Naive thymus-derived CD8-positive, alpha-beta T cell (primary cell): ENCODE results near the gene CBY2. TPM values are rescaled to one million over a fixed set of nuclear protein-coding genes. Genes with fewer than 3 reads are reported as not detected.
A peak's percentile ranks its signal among the peaks of the same experiment; 100 is the strongest.
"Not testable (repeated sequence)": the region's sequence is repeated elsewhere in the genome, so short reads cannot be mapped to it uniquely, and the experiment has no call there.

Source experiments
- ATAC-seq, 2 donors: fragments of 150-1000 bp; cut with Tn5 transposase in 1 of 2; sonication (Bioruptor Pico), chemical (Tn5 transposase) in 1 of 2; 1 replicate in 1 of 2; 2 replicates in 1 of 2; pipeline ENCODE4 v1.10.0; 2021; ENCODE audit warnings: mild to moderate bottlenecking in 2 of 2, moderate library complexity in 2 of 2
- POLR2A ChIA-PET: fragments of 350-600 bp; sonication (Branson Sonifier 250); formaldehyde crosslinking; loops from one replicate; lab custom pipeline; 2021; ENCODE audit warnings: antibody characterized with exemption; lab: Charles Lee
- DNase-seq, 10 donors: peaks; one replicate each; pipeline versions ENCODE4 v3.0.0 to v3.0.0-alpha.2; 2020 to 2022
- H3K27ac Mint-ChIP-seq, 10 donors: one replicate each; pipeline ENCODE4 v1.8.0; 2020 to 2022; ENCODE audit warnings: mild to moderate bottlenecking in 10 of 10, mixed read lengths in 10 of 10, moderate library complexity in 4 of 10, inconsistent platforms in 1 of 10
- H3K27me3 Mint-ChIP-seq, 5 donors: one replicate each; pipeline ENCODE4 v1.8.0; 2021 to 2022; ENCODE audit warnings: mixed read lengths in 5 of 5
- H3K36me3 Mint-ChIP-seq, 3 donors: one replicate each; pipeline ENCODE4 v1.8.0; 2020 to 2022; ENCODE audit warnings: mixed read lengths in 3 of 3, mild to moderate bottlenecking in 2 of 3, inconsistent platforms in 1 of 3
- H3K4me1 Mint-ChIP-seq, 4 donors: one replicate each; pipeline ENCODE4 v1.8.0; 2021 to 2022; ENCODE audit warnings: mixed read lengths in 4 of 4
- H3K4me3 Mint-ChIP-seq, 10 donors: one replicate each; pipeline ENCODE4 v1.8.0; 2020 to 2022; ENCODE audit warnings: mild to moderate bottlenecking in 10 of 10, mixed read lengths in 10 of 10, moderate library complexity in 6 of 10, inconsistent platforms in 1 of 10
- H3K9me3 Mint-ChIP-seq, 9 donors: one replicate each; pipeline ENCODE4 v1.8.0; 2020 to 2022; ENCODE audit warnings: mixed read lengths in 9 of 9, mild to moderate bottlenecking in 3 of 9, inconsistent platforms in 1 of 9, moderate library complexity in 1 of 9
- polyA plus RNA-seq, 3 donors: library from polyadenylated mRNA; unstranded; fragments of 300-500 nt; fragmentation: Illumina TruSeq; gene quantifications; one replicate each; pipeline ENCODE4 v1.2.3, GENCODE V29; 2021
- total RNA-seq, 8 experiments: library from RNA in 2 of 8; stranded (reverse) in 2 of 8; gene quantifications; one replicate each; pipeline ENCODE4 v1.2.3 and lab custom pipeline; 2021 to 2026

Gene CBY2, protein sequence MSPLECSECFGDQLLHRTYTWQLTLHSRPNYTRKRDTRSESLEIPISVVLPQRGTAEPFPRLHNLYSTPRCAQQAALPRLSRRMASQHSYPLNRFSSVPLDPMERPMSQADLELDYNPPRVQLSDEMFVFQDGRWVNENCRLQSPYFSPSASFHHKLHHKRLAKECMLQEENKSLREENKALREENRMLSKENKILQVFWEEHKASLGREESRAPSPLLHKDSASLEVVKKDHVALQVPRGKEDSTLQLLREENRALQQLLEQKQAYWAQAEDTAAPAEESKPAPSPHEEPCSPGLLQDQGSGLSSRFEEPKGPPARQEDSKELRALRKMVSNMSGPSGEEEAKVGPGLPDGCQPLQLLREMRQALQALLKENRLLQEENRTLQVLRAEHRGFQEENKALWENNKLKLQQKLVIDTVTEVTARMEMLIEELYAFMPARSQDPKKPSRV
- total RNA-seq (not detected), polyA plus RNA-seq (not detected), total RNA-seq (lab: John Stamatoyannopoulos, UW) (0 to 0.21 (median 0) reads per million in 6 experiments)

DNA sequence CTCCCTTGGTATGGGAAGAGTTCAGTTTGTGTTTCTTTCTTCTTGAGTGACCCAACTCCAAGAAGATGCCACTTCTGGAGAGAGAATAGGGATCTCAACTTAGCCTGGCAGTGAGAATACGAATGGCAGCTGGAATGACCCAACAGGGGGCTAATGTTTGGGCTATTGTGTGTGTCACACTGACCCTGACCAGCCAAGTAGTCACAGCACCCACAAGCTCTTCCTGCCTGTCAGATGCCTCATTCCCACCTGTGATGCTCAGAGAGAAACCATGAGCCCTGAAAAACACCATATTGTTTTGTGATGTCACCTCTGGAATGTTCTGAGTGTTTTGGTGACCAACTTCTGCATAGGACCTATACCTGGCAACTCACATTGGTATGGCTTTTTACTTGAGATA, at the start of gene CBY2:
CBY2 (plus strand) TSS at position 233 of the 400 bp plus-strand sequence; CDS start at position 304, 71 bp downstream.
- no peak for ATAC-seq
- Mint-ChIP-seq H3K4me3 (no peak within 1 kb of the TSS), H3K9me3 (no peaks in the 10 kb centered on the region), H3K27me3 (peaks cover 0 to 16% (median 5%) of the 10 kb centered on the region in 5 donors), H3K27ac (no peak within 1 kb of the TSS), H3K36me3 (no peaks in the 10 kb centered on the region), H3K4me1 (no peaks in the 10 kb centered on the region)
- POLR2A ChIA-PET, result no interaction called here
- DNase-seq, result no peak

DNA sequence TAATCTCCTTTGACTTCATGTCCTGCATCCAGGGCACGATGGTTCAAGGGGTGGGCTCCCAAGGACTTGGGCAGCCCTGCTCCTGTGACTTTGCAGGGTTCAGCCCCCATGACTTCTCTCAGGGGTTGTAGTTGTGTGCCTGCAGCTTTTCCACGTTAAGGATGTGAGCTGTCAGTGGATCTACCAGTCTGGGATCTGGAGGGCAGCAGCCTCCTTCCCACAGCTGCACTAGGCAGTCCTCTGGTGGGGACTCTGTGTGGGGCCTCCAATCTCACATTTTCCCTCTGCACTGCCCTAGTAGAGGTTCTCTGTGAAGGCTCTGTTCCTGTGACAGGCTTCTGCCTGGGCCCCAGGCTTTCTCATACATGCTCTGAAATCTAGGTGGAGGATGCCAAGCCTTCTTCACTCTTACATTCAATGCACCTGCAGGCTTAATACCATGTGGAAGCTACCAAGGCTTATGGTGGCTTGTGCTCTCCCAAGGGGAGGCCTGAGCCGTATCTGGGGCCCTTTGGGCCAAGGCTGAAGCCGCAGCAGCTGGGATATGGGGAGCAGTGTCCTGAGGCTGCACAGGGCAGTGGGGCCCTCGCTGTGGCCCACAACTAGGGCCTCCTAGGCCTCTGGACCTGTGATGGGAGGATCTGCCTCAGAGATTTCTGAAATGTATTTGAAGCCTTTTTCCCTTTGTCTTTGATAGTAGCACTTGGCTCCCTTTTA, 47.3 kb upstream of the CBY2 start:
- Mint-ChIP-seq H3K9me3 (peaks cover 0 to 5% (median 0%) of the 10 kb centered on the region in 9 donors), H3K36me3 (no peaks in the 10 kb centered on the region), H3K27ac (no peak overlapping the region), H3K4me3 (no peak overlapping the region), H3K27me3 (no peaks in the 10 kb centered on the region), H3K4me1 (no peaks in the 10 kb centered on the region)
- POLR2A ChIA-PET, result no interaction called here
- no peak for ATAC-seq
- DNase-seq, result no peak

DNA sequence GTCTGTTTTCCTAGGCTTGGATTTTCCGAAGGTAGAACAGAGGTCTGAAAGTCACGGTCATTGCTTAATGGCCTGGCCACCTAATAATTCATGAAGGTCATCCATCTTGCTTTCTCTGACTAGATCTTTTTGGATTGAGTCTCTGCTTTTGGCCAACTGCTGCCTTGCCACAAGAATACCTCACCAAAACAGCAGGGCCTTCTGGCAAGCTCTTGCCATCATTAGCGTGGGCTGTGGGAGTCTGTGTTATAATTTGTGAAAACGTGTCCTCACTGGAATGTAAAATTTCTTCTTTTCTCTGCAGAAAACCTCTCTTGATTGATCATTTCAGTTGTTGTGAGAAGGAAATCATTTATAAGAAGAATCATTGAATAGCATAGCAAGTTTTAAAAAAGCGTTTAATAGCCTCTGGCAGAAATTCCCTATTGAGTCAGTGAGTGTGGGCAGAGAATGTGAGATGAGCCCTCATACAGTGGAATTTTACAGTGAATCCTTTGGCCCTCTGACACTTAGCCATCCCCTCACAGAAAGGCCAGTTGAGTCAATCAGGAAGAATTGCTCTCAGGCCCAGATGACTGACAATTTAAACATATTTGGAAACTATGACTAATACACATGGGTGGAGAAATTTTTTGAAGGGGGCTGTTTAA, 43.4 kb upstream of the CBY2 start:
- POLR2A ChIA-PET, result no interaction called here
- DNase-seq (no peak), ATAC-seq (no peak)
- Mint-ChIP-seq H3K27me3 (no peaks in the 10 kb centered on the region), H3K36me3 (peaks cover 0 to 6% (median 0%) of the 10 kb centered on the region in 3 donors), H3K27ac (no peak overlapping the region), H3K4me3 (no peak overlapping the region), H3K9me3 (peaks cover 0 to 6% (median 3%) of the 10 kb centered on the region in 9 donors), H3K4me1 (no peaks in the 10 kb centered on the region)

DNA sequence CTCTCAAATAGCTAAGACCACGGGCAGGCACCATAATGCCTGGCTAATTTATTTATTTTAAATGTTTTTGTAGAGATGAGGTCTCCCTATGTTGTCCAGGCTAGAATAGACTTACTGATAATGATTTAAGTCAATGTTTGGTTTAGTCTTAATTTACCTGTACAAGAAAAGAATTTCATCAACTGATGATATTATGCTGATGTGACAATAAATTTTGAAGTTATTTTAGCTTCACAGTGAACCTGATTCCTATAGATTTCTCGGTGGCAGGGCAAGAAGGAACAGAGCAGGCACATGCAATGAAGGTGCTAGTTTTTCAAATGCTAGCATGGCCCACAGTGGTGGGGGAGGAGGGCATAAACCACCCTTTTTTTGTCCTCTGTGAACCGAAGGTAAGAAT, 42.6 kb upstream of the CBY2 start:
- Mint-ChIP-seq H3K4me3 (no peak overlapping the region), H3K4me1 (no peaks in the 10 kb centered on the region), H3K9me3 (peaks cover 0 to 6% (median 3%) of the 10 kb centered on the region in 9 donors), H3K27ac (no peak overlapping the region), H3K27me3 (no peaks in the 10 kb centered on the region), H3K36me3 (peaks cover 0 to 6% (median 0%) of the 10 kb centered on the region in 3 donors)
- ATAC-seq (no peak), DNase-seq (no peak)
- POLR2A ChIA-PET, result no interaction called here

DNA sequence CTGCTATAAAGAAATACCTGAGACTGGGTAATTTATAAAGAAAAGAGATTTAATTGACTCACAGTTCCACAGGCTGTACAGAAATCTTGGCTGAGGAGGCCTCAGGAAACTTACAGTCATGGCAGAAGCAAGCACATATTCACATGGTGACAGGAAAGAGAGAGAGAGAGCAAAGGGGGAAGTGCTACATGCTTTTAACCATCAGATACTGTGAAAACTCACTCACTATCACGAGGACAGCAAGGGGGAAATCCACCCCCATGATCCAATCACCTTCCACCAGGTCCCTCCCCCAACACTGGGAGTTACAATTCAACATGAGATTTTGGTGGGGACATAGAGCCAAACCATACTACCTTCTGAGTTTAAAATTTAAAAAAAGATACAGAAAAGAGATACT, 41.7 kb upstream of the CBY2 start:
- H3K4me1 Mint-ChIP-seq, DNase-seq, ATAC-seq, H3K27ac Mint-ChIP-seq, POLR2A ChIA-PET, H3K27me3 Mint-ChIP-seq, H3K9me3 Mint-ChIP-seq, H3K4me3 Mint-ChIP-seq, H3K36me3 Mint-ChIP-seq: not testable (repeated sequence)

DNA sequence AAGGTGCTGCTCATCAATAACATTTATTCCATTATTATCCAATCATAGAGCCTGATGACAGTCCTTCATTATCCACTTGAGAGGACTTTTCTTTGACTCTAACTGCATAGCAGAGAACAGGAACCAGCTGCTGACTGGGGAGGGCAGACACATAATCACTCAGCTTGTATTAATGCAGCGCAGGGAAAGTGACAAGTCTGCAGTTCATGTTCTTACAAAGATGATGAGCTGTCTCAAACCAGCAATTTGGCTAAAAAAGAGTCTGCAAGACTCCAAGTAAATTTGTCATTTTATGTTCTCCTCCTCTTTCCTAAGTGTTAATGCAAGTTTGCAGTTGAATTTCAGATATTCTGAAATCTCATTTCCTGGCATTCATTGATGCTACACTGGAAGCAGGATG, 40.0 kb upstream of the CBY2 start:
- no peak overlapping the region for H3K4me3 Mint-ChIP-seq
- no peak for ATAC-seq

DNA sequence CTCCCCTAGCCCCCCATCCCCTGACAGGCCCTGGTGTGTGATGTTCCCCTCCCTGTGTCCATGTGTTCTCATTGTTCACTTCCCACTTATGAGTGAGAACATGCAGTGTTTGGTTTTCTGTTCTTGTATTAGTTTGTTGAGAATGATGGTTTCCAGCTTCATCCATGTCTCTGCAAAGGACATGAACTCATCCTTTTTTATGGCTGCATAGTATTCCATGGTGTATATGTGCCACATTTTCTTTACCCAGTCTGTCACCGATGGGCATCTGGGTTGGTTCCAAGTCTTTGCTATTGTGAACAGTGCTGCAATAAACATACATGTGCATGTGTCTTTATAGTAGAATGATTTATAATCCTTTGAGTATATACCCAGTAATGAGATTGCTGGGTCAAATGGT, 39.2 kb upstream of the CBY2 start:
- H3K9me3 Mint-ChIP-seq, H3K36me3 Mint-ChIP-seq, H3K4me1 Mint-ChIP-seq, H3K4me3 Mint-ChIP-seq, ATAC-seq, DNase-seq, H3K27me3 Mint-ChIP-seq, POLR2A ChIA-PET: not testable (repeated sequence)
- H3K27ac Mint-ChIP-seq, result peak overlapping the region in 1 of 10 donors; percentile 36

More for the DNA sequence above, 40.0 kb upstream of the CBY2 start:
- Mint-ChIP-seq H3K4me1 (no peaks in the 10 kb centered on the region), H3K27me3 (no peaks in the 10 kb centered on the region), H3K27ac (no peak overlapping the region), H3K9me3 (peaks cover 0 to 6% (median 3%) of the 10 kb centered on the region in 9 donors), H3K36me3 (peaks cover 0 to 6% (median 0%) of the 10 kb centered on the region in 3 donors)
- POLR2A ChIA-PET, result no interaction called here
- DNase-seq, result no peak

DNA sequence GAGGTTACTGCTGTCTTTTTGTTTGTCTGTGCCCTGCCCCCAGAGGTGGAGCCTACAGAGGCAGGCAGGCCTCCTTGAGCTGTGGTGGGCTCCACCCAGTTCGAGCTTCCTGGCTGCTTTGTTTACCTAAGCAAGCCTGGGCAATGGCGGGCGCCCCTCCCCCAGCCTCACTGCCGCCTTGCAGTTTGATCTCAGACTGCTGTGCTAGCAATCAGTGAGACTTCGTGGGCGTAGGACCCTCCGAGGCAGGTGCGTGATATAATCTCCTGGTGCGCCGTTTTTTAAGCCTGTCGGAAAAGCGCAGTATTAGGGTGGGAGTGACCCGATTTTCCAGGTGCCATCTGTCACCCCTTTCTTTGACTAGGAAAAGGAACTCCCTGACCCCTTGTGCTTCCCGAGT, 32.5 kb upstream of the CBY2 start:
- H3K9me3 Mint-ChIP-seq, POLR2A ChIA-PET, H3K27me3 Mint-ChIP-seq, DNase-seq, H3K4me1 Mint-ChIP-seq, ATAC-seq, H3K36me3 Mint-ChIP-seq: not testable (repeated sequence)
- peak overlapping the region in 5 of 10 donors; percentile 10 to 49 (median 45) for H3K4me3 Mint-ChIP-seq
- peak overlapping the region in 8 of 10 donors; percentile 11 to 74 (median 42) for H3K27ac Mint-ChIP-seq

DNA sequence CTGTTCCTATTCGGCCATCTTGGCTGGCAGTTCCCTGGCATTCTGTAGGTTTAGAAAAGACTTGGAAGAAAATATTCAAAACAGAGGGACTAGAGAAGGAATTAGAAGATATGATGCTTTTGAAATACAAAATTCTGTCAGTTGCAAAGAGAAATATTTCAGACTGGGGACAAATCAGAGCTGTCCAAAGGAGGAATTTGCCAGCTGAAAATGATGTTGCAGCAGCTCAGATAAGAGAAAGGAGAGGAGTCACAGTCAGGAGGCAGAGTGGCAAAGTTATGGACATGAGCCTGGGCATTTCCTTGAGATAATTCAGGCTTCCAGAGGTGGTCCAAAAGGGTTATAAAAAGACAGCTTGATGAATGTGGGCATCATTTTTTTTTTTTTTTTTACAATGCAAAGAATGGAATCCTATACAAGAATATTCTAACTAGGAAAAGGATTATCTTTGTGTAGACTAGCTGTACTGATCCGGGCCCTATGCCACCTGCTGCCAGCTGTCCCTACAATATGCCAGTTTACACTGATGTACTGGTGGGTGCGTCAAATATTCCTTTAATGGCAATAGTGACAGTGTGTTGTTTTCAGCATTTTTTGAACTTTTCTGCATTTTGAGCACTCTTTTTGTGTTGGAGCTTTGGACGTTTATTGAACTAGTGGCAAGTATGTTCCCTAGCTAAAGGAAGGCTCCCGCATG, 31.8 kb upstream of the CBY2 start:
- DNase-seq (no peak), ATAC-seq (no peak)
- Mint-ChIP-seq H3K9me3 (peaks cover 0 to 6% (median 0%) of the 10 kb centered on the region in 9 donors), H3K4me3 (peak overlapping the region in 4 of 10 donors; percentile 14 to 46 (median 38)), H3K4me1 (peaks cover 4 to 7% (median 5%) of the 10 kb centered on the region in 4 donors), H3K27me3 (peaks cover 0 to 7% (median 0%) of the 10 kb centered on the region in 5 donors), H3K27ac (peak overlapping the region in 7 of 10 donors; percentile 20 to 74 (median 37)), H3K36me3 (peaks cover 0 to 6% (median 3%) of the 10 kb centered on the region in 3 donors)
- POLR2A ChIA-PET, result no interaction called here

DNA sequence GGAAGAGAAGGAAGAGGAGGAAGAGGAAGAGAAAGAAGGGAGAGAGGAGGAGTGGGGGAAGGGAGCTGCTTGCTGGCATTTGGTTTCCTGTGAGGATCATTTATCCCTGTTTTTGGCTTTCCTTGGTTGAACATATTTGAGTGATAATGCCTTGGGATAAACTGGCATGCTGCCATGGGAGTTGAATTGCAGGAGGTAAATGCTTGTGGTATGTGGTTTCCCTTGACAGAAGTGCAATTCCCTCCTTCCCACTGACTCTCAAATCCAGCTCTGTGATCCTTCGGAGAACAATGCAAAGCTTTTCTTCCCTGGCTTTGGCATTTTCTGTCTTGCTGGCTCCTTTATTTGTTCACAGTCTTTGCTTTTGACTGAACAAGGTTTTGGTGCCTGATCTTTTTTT, 27.2 kb upstream of the CBY2 start:
- POLR2A ChIA-PET, result no interaction called here
- H3K27me3 Mint-ChIP-seq, result peaks cover 0 to 7% (median 0%) of the 10 kb centered on the region in 5 donors

DNA sequence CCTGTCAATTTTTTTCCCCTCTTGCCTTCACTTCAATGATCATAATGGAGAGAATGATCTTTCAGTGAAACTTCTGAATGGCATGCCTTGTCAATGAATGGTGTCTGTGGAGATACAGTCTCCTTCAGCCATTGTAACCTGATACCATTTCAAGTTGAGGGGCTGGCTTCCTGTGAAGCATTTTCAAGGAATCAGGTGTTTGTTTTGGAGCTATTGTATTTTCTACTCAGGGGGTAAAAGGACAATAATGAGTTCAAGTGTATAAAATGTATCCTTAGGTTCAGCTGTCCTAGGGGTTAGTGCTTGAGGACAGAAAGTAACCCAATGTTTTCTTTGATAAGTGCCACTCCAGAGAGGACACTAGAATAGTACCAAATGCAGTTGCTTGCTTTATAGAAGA, 23.8 kb upstream of the CBY2 start:
- H3K27me3 Mint-ChIP-seq, result peaks cover 0 to 10% (median 0%) of the 10 kb centered on the region in 5 donors
- ATAC-seq (no peak), DNase-seq (no peak)
- POLR2A ChIA-PET, result no interaction called here
- H3K36me3 Mint-ChIP-seq, result no peaks in the 10 kb centered on the region
- H3K9me3 Mint-ChIP-seq, result no peaks in the 10 kb centered on the region
- no peak overlapping the region for H3K4me3 Mint-ChIP-seq
- no peaks in the 10 kb centered on the region for H3K4me1 Mint-ChIP-seq
- H3K27ac Mint-ChIP-seq, result no peak overlapping the region

More for the DNA sequence above, 27.2 kb upstream of the CBY2 start:
- DNase-seq (no peak), ATAC-seq (no peak)
- Mint-ChIP-seq H3K27ac (no peak overlapping the region), H3K36me3 (no peaks in the 10 kb centered on the region), H3K9me3 (no peaks in the 10 kb centered on the region), H3K4me1 (peaks cover 2 to 5% (median 3%) of the 10 kb centered on the region in 4 donors), H3K4me3 (no peak overlapping the region)

DNA sequence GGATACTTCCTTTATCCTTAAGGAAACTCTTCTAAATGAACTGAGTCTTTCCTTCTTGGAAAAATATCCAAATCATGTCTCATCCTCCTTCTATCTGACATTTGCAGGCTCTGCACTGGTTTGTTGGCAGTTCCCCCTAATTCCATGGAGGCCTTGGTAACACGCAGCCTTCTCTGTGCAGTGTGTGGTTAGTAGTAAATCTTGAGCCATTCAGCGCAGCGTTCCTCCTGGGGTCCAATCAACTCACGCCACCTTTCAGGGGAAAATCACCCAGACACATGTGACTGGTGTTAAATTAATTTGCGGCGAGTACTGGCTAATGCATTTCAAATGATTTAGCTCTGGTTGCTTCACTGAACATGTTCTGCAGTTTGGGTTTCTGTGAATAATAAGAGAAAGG, 21.0 kb upstream of the CBY2 start:
- POLR2A ChIA-PET, result no interaction called here
- DNase-seq, result no peak
- peak overlapping the region in 1 of 10 donors; percentile 38 for H3K27ac Mint-ChIP-seq

More for the DNA sequence above, 21.0 kb upstream of the CBY2 start:
- Mint-ChIP-seq H3K4me1 (peaks cover 0 to 3% (median under 1%) of the 10 kb centered on the region in 4 donors), H3K9me3 (no peaks in the 10 kb centered on the region), H3K36me3 (no peaks in the 10 kb centered on the region), H3K4me3 (no peak overlapping the region), H3K27me3 (peaks cover 0 to 10% (median 0%) of the 10 kb centered on the region in 5 donors)
- no peak for ATAC-seq
